Measurements from ENCODE around the gene CBS.
"Not testable (repeated sequence)": the region's sequence is repeated elsewhere in the genome, so short reads cannot be mapped to it uniquely, and the experiment has no call there.

DNA sequence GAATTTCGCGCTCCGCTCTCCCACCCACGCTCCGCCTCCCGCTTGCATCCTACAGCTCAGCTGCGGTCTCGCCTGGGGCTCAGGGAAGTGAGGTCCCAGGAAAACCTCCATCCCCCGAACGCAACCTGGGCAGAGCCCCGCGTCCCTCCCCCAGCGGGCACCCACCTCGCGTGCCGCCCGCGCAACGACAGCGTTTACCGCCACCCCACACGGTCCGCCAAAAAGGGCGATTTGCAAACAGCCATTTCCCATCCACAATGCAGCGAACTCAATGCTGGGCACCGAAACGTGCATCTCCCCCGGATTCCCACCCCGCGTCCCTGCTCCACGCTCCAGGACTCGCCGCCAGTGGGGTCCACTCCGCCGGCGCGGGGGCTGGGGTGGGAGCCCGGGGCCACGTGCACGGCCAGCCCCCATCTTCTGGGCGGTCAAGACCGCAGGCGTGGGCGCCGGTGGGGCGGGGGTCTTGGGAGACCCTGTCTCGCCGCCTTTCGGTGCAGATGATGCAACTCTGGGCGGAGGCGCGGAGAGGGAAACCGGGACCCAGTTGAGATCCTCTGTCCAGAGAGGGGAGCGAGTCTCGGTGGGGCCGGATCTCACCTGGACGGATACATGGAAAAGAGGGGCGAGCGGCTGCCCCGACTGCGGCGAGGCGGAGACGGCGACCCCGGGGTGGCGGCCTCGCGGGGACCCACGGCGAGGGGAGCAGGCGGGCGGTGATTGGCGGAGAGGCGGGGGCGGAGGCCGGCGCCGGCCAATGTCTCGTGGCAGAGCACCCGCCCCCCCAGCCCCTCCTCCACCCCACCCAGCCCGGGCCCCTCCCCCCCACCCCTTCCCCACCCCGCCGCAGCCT lies at the start of gene CBS:
- TF ChIP-seq, protein P1, sequence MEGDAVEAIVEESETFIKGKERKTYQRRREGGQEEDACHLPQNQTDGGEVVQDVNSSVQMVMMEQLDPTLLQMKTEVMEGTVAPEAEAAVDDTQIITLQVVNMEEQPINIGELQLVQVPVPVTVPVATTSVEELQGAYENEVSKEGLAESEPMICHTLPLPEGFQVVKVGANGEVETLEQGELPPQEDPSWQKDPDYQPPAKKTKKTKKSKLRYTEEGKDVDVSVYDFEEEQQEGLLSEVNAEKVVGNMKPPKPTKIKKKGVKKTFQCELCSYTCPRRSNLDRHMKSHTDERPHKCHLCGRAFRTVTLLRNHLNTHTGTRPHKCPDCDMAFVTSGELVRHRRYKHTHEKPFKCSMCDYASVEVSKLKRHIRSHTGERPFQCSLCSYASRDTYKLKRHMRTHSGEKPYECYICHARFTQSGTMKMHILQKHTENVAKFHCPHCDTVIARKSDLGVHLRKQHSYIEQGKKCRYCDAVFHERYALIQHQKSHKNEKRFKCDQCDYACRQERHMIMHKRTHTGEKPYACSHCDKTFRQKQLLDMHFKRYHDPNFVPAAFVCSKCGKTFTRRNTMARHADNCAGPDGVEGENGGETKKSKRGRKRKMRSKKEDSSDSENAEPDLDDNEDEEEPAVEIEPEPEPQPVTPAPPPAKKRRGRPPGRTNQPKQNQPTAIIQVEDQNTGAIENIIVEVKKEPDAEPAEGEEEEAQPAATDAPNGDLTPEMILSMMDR (optimal IDR thresholded peaks at IDR 0.05 in 1 of 3, IDR thresholded peaks at IDR 0.05 in 1 of 3, conservative IDR thresholded peaks at IDR 0.05 in 1 of 3; ENCODE audit: extremely low read depth in 1 of 3, insufficient read depth in 2 of 3, low read length in 3 of 3): not testable (repeated sequence)
- not testable (repeated sequence) for TF ChIP-seq EZH2 (IDR thresholded peaks at IDR 0.05; ENCODE audit: low read length)

Measured in keratinocyte (primary cell).